Esophagus muscularis mucosa (tissue), 4 donors: ENCODE measurements around the gene PRELID2. TPM values are rescaled to one million over a fixed set of nuclear protein-coding genes. Genes with fewer than 3 reads are reported as not detected.
"Not testable (repeated sequence)": the region's sequence is repeated elsewhere in the genome, so short reads cannot be mapped to it uniquely, and the experiment has no call there.

Experiments
- DNase-seq: peaks from one replicate; pipeline ENCODE4 v3.0.0-alpha.2; 2017; ENCODE audit errors: extremely low spot score
- H3K27ac ChIP-seq, 4 donors: fragments of 200-600 bp; sonication (generic); replicated peaks in 1 of 4; 1 replicate in 3 of 4; 2 replicates in 1 of 4; pipeline ENCODE4 v1.5.1; 2016 to 2019; ENCODE audit warnings: mild to moderate bottlenecking in 1 of 4
- H3K27me3 ChIP-seq, 4 donors: fragments of 200-600 bp; sonication (generic); one replicate each; pipeline versions ENCODE4 v1.5.1 to v1.6.0; 2016 to 2019
- H3K36me3 ChIP-seq, 4 donors: fragments of 200-600 bp; sonication (generic); one replicate each; pipeline ENCODE4 v1.5.1; 2016 to 2019
- H3K4me1 ChIP-seq, 4 donors: fragments of 200-600 bp; sonication (generic); one replicate each; pipeline ENCODE4 v1.5.1; 2016 to 2019
- H3K4me3 ChIP-seq, 4 donors: fragments of 200-600 bp; sonication (generic); 1 replicate in 2 of 4; 2 replicates in 2 of 4; pipeline ENCODE4 v1.5.1; 2016 to 2019; ENCODE audit warnings: mild to moderate bottlenecking in 4 of 4, moderate library complexity in 1 of 4
- H3K9me3 ChIP-seq, 4 donors: fragments of 200-600 bp; sonication (generic); 1 replicate in 3 of 4; 2 replicates in 1 of 4; pipeline ENCODE4 v1.5.1; 2016 to 2019
- CTCF ChIP-seq, 3 experiments: fragments of 200-600 bp in 2 of 3; fragments of 450-650 bp in 1 of 3; sonication (generic) in 2 of 3; IDR thresholded peaks; one replicate each; pipeline ENCODE4 v1.5.1; 2017 to 2019; ENCODE audit warnings: antibody characterized with exemption in 3 of 3, mild to moderate bottlenecking in 2 of 3, moderate library complexity in 1 of 3
- EP300 ChIP-seq: sonication (generic); formaldehyde crosslinking; IDR thresholded peaks from one replicate; pipeline ENCODE4 v1.6.1; 2017; ENCODE audit warnings: antibody characterized with exemption
- POLR2A ChIP-seq: fragments of 450-650 bp; IDR thresholded peaks from one replicate; pipeline ENCODE4 v1.6.1; 2017; ENCODE audit warnings: antibody characterized with exemption, moderate library complexity, mild to moderate bottlenecking, low read depth
- POLR2AphosphoS5 ChIP-seq, 2 donors: sonication (generic); formaldehyde crosslinking; IDR thresholded peaks; one replicate each; pipeline ENCODE4 v1.6.1; 2017; ENCODE audit warnings: antibody characterized with exemption in 2 of 2
- WGBS: methylation state at CpG from one replicate; pipeline ENCODE4 v1.1.5; 2018; 5-methylcytosine and 5-hydroxymethylcytosine counted together
- intact Hi-C: fragments of 100-400 bp; cut with DNase I; formaldehyde crosslinking; loops from one replicate; pipeline ENCODE4 v1.15.1; 2023
- total RNA-seq, 4 donors: library from RNA; depleted of rRNA; stranded (reverse); fragments of >200 nt; gene quantifications; one replicate each; pipeline versions ENCODE4 v1.1.0 to v1.2.1, GENCODE V29; 2016

Gene PRELID2
- total RNA-seq, 4 donors from 2014 or later = 12.8 to 19.7 (median 15.3) TPM

GRCh38 chr5:145846081-145846480, 10.9 kb upstream of the PRELID2 start:
- no peaks in the 10 kb centered on the region for H3K4me1 ChIP-seq
- intact Hi-C loops = no loop called here
- H3K4me3 ChIP-seq = no peak overlapping the region
- no peak for TF ChIP-seq POLR2A
- no peak for TF ChIP-seq POLR2AphosphoS5 (IDR thresholded peaks at IDR 0.05)
- TF ChIP-seq CTCF (IDR thresholded peaks at IDR 0.05) = no peak
- H3K9me3 ChIP-seq = no peaks in the 10 kb centered on the region
- no peaks in the 10 kb centered on the region for H3K27me3 ChIP-seq
- no peak overlapping the region for H3K27ac ChIP-seq
- H3K36me3 ChIP-seq = no peaks in the 10 kb centered on the region
- 91% methylated on average over 3 of the region's 3 CpGs for WGBS
- DNase-seq = no peak

GRCh38 chr5:145841299-145841698, 6.2 kb upstream of the PRELID2 start:
- intact Hi-C loops = no loop called here
- H3K27ac ChIP-seq = no peak overlapping the region
- H3K36me3 ChIP-seq = no peaks in the 10 kb centered on the region
- H3K4me3 ChIP-seq = no peak overlapping the region
- no peaks in the 10 kb centered on the region for H3K27me3 ChIP-seq
- no peak for TF ChIP-seq POLR2AphosphoS5 (IDR thresholded peaks at IDR 0.05)
- TF ChIP-seq EP300 = no peak
- TF ChIP-seq POLR2A = no peak
- TF ChIP-seq CTCF (IDR thresholded peaks at IDR 0.05) = no peak
- no peaks in the 10 kb centered on the region for H3K9me3 ChIP-seq
- H3K4me1 ChIP-seq = no peaks in the 10 kb centered on the region
- peak; percentile 7 for DNase-seq

- Histone ChIP-seq H3K27ac (no peak overlapping the region), H3K9me3 (no peaks in the 10 kb centered on the region), H3K36me3 (no peaks in the 10 kb centered on the region), H3K4me3 (no peak overlapping the region), H3K27me3 (no peaks in the 10 kb centered on the region), H3K4me1 (peaks cover 5 to 7% (median 7%) of the 10 kb centered on the region in 4 donors)
- peak; percentile 74 for DNase-seq
- WGBS = 86% methylated on average over 3 of the region's 3 CpGs
- intact Hi-C loops = no loop called here
- TF ChIP-seq POLR2A (no peak), EP300 (no peak), CTCF (IDR thresholded peaks at IDR 0.05) (no peak), POLR2AphosphoS5 (IDR thresholded peaks at IDR 0.05) (no peak)
Observed at GRCh38 chr5:145840458-145841132, 5.5 kb upstream of the PRELID2 start.

- Histone ChIP-seq H3K4me1 (peaks cover 17 to 25% (median 22%) of the 10 kb centered on the region in 4 donors), H3K27me3 (no peaks in the 10 kb centered on the region), H3K36me3 (no peaks in the 10 kb centered on the region), H3K4me3 (no peak overlapping the region), H3K27ac (no peak overlapping the region), H3K9me3 (no peaks in the 10 kb centered on the region)
- WGBS = 91% methylated on average over 4 of the region's 6 CpGs
- TF ChIP-seq EP300 (no peak), CTCF (IDR thresholded peaks at IDR 0.05) (no peak), POLR2AphosphoS5 (IDR thresholded peaks at IDR 0.05) (no peak), POLR2A (no peak)
- intact Hi-C loops = no loop called here
- DNase-seq = no peak
Observed at GRCh38 chr5:145838276-145838675, 3.1 kb upstream of the PRELID2 start.

GRCh38 chr5:145836241-145836640, 1.1 kb upstream of the PRELID2 start:
- peak overlapping the region in 2 of 4 donors; percentile 84 to 85 for H3K27ac ChIP-seq
- H3K9me3 ChIP-seq, H3K27me3 ChIP-seq, intact Hi-C loops, H3K36me3 ChIP-seq, H3K4me3 ChIP-seq, DNase-seq: not testable (repeated sequence)
- WGBS = 97% methylated on average over 13 of the region's 13 CpGs
- H3K4me1 ChIP-seq = peaks cover 17 to 39% (median 28%) of the 10 kb centered on the region in 4 donors
